ENCODE data around the gene TSC22D1.

TSC22D1 gene

GRCh38 chr13:44471686-44472085 is 104.4 kb downstream of the TSC22D1 start:
- Histone ChIP-seq H3K4me2 (ENCODE audit: low read depth, low read length) (no peak overlapping the region), H3K9me2 (replicated peaks; ENCODE audit: insufficient read depth, low read length) (no peaks in the 10 kb centered on the region), H3K4me3 (ENCODE audit: low read length) (no peak overlapping the region), H3K79me2 (ENCODE audit: low read length) (no peaks in the 10 kb centered on the region), H3K4me1 (ENCODE audit: low read length) (no peaks in the 10 kb centered on the region), H4K20me1 (ENCODE audit: insufficient read depth, low read length) (no peaks in the 10 kb centered on the region), H3K27ac (ENCODE audit: low read length) (no peak overlapping the region), H3K9ac (ENCODE audit: low read length) (no peak overlapping the region), H3K27me3 (replicated peaks; ENCODE audit: insufficient read depth, low read length) (no peaks in the 10 kb centered on the region), H3K36me3 (replicated peaks; ENCODE audit: insufficient read depth, low read length) (no peaks in the 10 kb centered on the region), H3F3A (ENCODE audit: insufficient read depth, low read length) (no peaks in the 10 kb centered on the region), H3K9me3 (replicated peaks; ENCODE audit: insufficient read depth, low read length) (no peaks in the 10 kb centered on the region), H2AFZ (ENCODE audit: low read length) (no peak overlapping the region)
- TF ChIP-seq EZH2 (optimal IDR thresholded peaks at IDR 0.05; ENCODE audit: low read depth, low read length) (no peak), CTCF (IDR thresholded peaks at IDR 0.05; ENCODE audit: low read length) (no peak), EZH2phosphoT487 (IDR thresholded peaks at IDR 0.05; ENCODE audit: low read length) (no peak)
- no peak for DNase-seq

- DNase-seq, result peak; percentile 24
Measured at GRCh38 chr13:44470638-44471562, 105.2 kb downstream of the TSC22D1 start.

GRCh38 chr13:44468874-44469273 is 107.3 kb downstream of the TSC22D1 start:
- Histone ChIP-seq H3K9me2 (replicated peaks; ENCODE audit: insufficient read depth, low read length) (no peaks in the 10 kb centered on the region), H3K9me3 (replicated peaks; ENCODE audit: insufficient read depth, low read length) (no peaks in the 10 kb centered on the region), H3K27ac (ENCODE audit: low read length) (no peak overlapping the region), H3K4me3 (ENCODE audit: low read length) (no peak overlapping the region), H3K27me3 (replicated peaks; ENCODE audit: insufficient read depth, low read length) (no peaks in the 10 kb centered on the region), H3K9ac (ENCODE audit: low read length) (no peak overlapping the region), H4K20me1 (ENCODE audit: insufficient read depth, low read length) (no peaks in the 10 kb centered on the region), H3K4me2 (ENCODE audit: low read depth, low read length) (no peak overlapping the region), H3F3A (ENCODE audit: insufficient read depth, low read length) (no peaks in the 10 kb centered on the region), H3K79me2 (ENCODE audit: low read length) (no peaks in the 10 kb centered on the region), H3K36me3 (replicated peaks; ENCODE audit: insufficient read depth, low read length) (no peaks in the 10 kb centered on the region), H2AFZ (ENCODE audit: low read length) (no peak overlapping the region), H3K4me1 (ENCODE audit: low read length) (no peaks in the 10 kb centered on the region)
- no peak for TF ChIP-seq CTCF (IDR thresholded peaks at IDR 0.05; ENCODE audit: low read length)
- no peak for TF ChIP-seq EZH2 (optimal IDR thresholded peaks at IDR 0.05; ENCODE audit: low read depth, low read length)
- TF ChIP-seq EZH2phosphoT487 (IDR thresholded peaks at IDR 0.05; ENCODE audit: low read length), result no peak
- DNase-seq, result no peak

More at GRCh38 chr13:44470638-44471562, 105.2 kb downstream of the TSC22D1 start:
- Histone ChIP-seq H3K36me3 (replicated peaks; ENCODE audit: insufficient read depth, low read length) (no peaks in the 10 kb centered on the region), H3K9me3 (replicated peaks; ENCODE audit: insufficient read depth, low read length) (no peaks in the 10 kb centered on the region), H3K9ac (ENCODE audit: low read length) (no peak overlapping the region), H3K4me1 (ENCODE audit: low read length) (no peaks in the 10 kb centered on the region), H3K27me3 (replicated peaks; ENCODE audit: insufficient read depth, low read length) (no peaks in the 10 kb centered on the region), H3K4me3 (ENCODE audit: low read length) (no peak overlapping the region), H3K9me2 (replicated peaks; ENCODE audit: insufficient read depth, low read length) (no peaks in the 10 kb centered on the region), H3K79me2 (ENCODE audit: low read length) (no peaks in the 10 kb centered on the region), H3K27ac (ENCODE audit: low read length) (no peak overlapping the region), H4K20me1 (ENCODE audit: insufficient read depth, low read length) (no peaks in the 10 kb centered on the region), H2AFZ (ENCODE audit: low read length) (no peak overlapping the region), H3K4me2 (ENCODE audit: low read depth, low read length) (no peak overlapping the region), H3F3A (ENCODE audit: insufficient read depth, low read length) (no peaks in the 10 kb centered on the region)
- TF ChIP-seq EZH2 (optimal IDR thresholded peaks at IDR 0.05; ENCODE audit: low read depth, low read length) (no peak), EZH2phosphoT487 (IDR thresholded peaks at IDR 0.05; ENCODE audit: low read length) (no peak), CTCF (IDR thresholded peaks at IDR 0.05; ENCODE audit: low read length) (0 out of 2 replicates have a peak, but pooled peaks have one; percentile 14)

Measured in MM.1S (cell line).